ENCODE measurements around the gene CDC37.

CDC37 gene

GRCh38 chr19:10403137-10404021, at the start of gene CDC37:
Gene CDC37, minus strand, starts transcription at chr19:10403542. Its CDS starts 63 bp downstream, at chr19:10403479.
- DNase-seq (ENCODE audit: low spot score) = peak; percentile 97

- no peak for DNase-seq (ENCODE audit: low spot score)
Measured at GRCh38 chr19:10450853-10451609, 47.7 kb upstream of the CDC37 start.

- DNase-seq (ENCODE audit: low spot score) = no peak
Measured at GRCh38 chr19:10450191-10450852, 47.0 kb upstream of the CDC37 start.

- no peak for DNase-seq (ENCODE audit: low spot score)
Measured at GRCh38 chr19:10449037-10449436, 45.7 kb upstream of the CDC37 start.

- DNase-seq (ENCODE audit: low spot score) = no peak
Measured at GRCh38 chr19:10442698-10443097, 39.4 kb upstream of the CDC37 start.

- DNase-seq (ENCODE audit: low spot score) = no peak
Measured at GRCh38 chr19:10439588-10439987, 36.2 kb upstream of the CDC37 start.

- no peak for DNase-seq (ENCODE audit: low spot score)
Measured at GRCh38 chr19:10433131-10433536, 29.8 kb upstream of the CDC37 start.

- no peak for DNase-seq (ENCODE audit: low spot score)
Measured at GRCh38 chr19:10432736-10433130, 29.4 kb upstream of the CDC37 start.

- no peak for DNase-seq (ENCODE audit: low spot score)
Measured at GRCh38 chr19:10431943-10432735, 28.8 kb upstream of the CDC37 start.

- DNase-seq (ENCODE audit: low spot score) = no peak
Measured at GRCh38 chr19:10431254-10431942, 28.1 kb upstream of the CDC37 start.

- DNase-seq (ENCODE audit: low spot score) = peak; percentile 53
Measured at GRCh38 chr19:10430505-10431253, 27.3 kb upstream of the CDC37 start.

- DNase-seq (ENCODE audit: low spot score) = no peak
Measured at GRCh38 chr19:10428996-10429381, 25.6 kb upstream of the CDC37 start.

- DNase-seq (ENCODE audit: low spot score) = no peak
Measured at GRCh38 chr19:10427169-10427568, 23.8 kb upstream of the CDC37 start.

- peak; percentile 83 for DNase-seq (ENCODE audit: low spot score)
Measured at GRCh38 chr19:10424011-10424637, 20.8 kb upstream of the CDC37 start.

GRCh38 chr19:10422846-10423245, 19.5 kb upstream of the CDC37 start:
- DNase-seq (ENCODE audit: low spot score) = no peak

- no peak for DNase-seq (ENCODE audit: low spot score)
Measured at GRCh38 chr19:10422046-10422461, 18.7 kb upstream of the CDC37 start.

- DNase-seq (ENCODE audit: low spot score) = no peak
Measured at GRCh38 chr19:10421240-10422045, 18.1 kb upstream of the CDC37 start.

GRCh38 chr19:10420444-10421239, 17.3 kb upstream of the CDC37 start, which contains the start of gene PDE4A:
Gene PDE4A, plus strand, starts transcription at chr19:10420538. Its CDS starts 227 bp downstream, at chr19:10420765.
- no peak for DNase-seq (ENCODE audit: low spot score)
